HepG2 (cell line): ENCODE results near the gene ZNF485. TPM values are rescaled to one million over a fixed set of nuclear protein-coding genes. Genes with fewer than 3 reads are reported as not detected.
A peak's percentile ranks its signal among the peaks of the same experiment; 100 is the strongest.

ENCODE experiments used
- FOXP1 ChIP-seq, 2 experiments: fragments of 450-650 bp in 1 of 2; IDR thresholded peaks; 2 replicates each; pipeline ENCODE4 v1.6.1; 2017 to 2018; ENCODE audit warnings: antibody characterized with exemption in 1 of 2
- KDM4B ChIP-seq: sonication (generic); formaldehyde crosslinking; IDR thresholded peaks from 2 replicates; pipeline ENCODE4 v1.4.0; 2020; ENCODE audit warnings: missing genetic modification reagents
- MED1 ChIP-seq: sonication (generic); formaldehyde crosslinking; IDR thresholded peaks from 2 replicates; pipeline ENCODE4 v1.4.0; 2020; ENCODE audit warnings: missing genetic modification reagents
- NR2F1 ChIP-seq, 2 experiments: fragments of 450-650 bp in 1 of 2; formaldehyde crosslinking in 1 of 2; IDR thresholded peaks; 2 replicates each; pipeline versions ENCODE4 v1.5.0 to v1.6.1; 2016 to 2020; ENCODE audit warnings: mild to moderate bottlenecking in 1 of 2, missing compliant biosample characterization in 1 of 2, missing genetic modification reagents in 1 of 2, moderate library complexity in 1 of 2
- RFXANK ChIP-seq: IDR thresholded peaks from 2 replicates; pipeline ENCODE4 v1.6.1; 2016
- SSRP1 ChIP-seq: IDR thresholded peaks from 2 replicates; pipeline ENCODE4 v1.6.1; 2016; ENCODE audit warnings: control low read depth
- YY1 ChIP-seq: IDR thresholded peaks from 2 replicates; pipeline ENCODE4 v1.6.1; 2011; ENCODE audit warnings: low read length, low read depth, moderate library complexity, mild to moderate bottlenecking; ENCODE audit not compliant: insufficient read depth, insufficient replicate concordance
- ZNF569 ChIP-seq: sonication (generic); formaldehyde crosslinking; IDR thresholded peaks from 2 replicates; pipeline ENCODE4 v1.5.0; 2020; ENCODE audit warnings: mild to moderate bottlenecking, missing genetic modification reagents, moderate library complexity, borderline replicate concordance
- ZNF678 ChIP-seq: sonication (generic); formaldehyde crosslinking; IDR thresholded peaks from 2 replicates; pipeline ENCODE4 v1.4.0; 2020; ENCODE audit warnings: mild to moderate bottlenecking, missing genetic modification reagents
- ZNF792 ChIP-seq: IDR thresholded peaks from 2 replicates; pipeline ENCODE4 v1.6.1; 2016
- polyA plus RNA-seq, 8 experiments: library from polyadenylated mRNA; depleted of rRNA in 3 of 8; stranded (reverse) in 7 of 8; unstranded in 1 of 8; fragments of >200 nt; fragmentation: Illumina TruSeq in 4 of 8; extraction: Trizol in 4 of 8; gene quantifications; 2 replicates each; pipeline versions ENCODE4 v1.2.1 to v1.2.3, GENCODE V29; 2011 to 2016; ENCODE audit warnings: low read depth in 4 of 8, missing spikeins in 1 of 8, mixed read lengths in 1 of 8; ENCODE audit not compliant: insufficient read depth in 1 of 8
- total RNA-seq, 5 experiments: library from RNA; depleted of rRNA; stranded (reverse); fragments of >200 nt; fragmentation: Illumina TruSeq; extraction: Trizol; gene quantifications; 2 replicates each; pipeline ENCODE4 v1.2.3, GENCODE V29; 2016; ENCODE audit warnings: low read depth in 1 of 5
- TF ChIP-seq, protein P1 (sequence below): IDR thresholded peaks from 2 replicates; pipeline ENCODE4 v1.6.1; 2016; ENCODE audit warnings: low read depth
- TF ChIP-seq, protein P2 (sequence below): sonication (generic); formaldehyde crosslinking; IDR thresholded peaks from 2 replicates; pipeline ENCODE4 v1.9.0; 2022; ENCODE audit warnings: missing genetic modification reagents, mild to moderate bottlenecking, borderline replicate concordance
- TF ChIP-seq, protein P3 (sequence below): sonication (generic); formaldehyde crosslinking; IDR thresholded peaks from 2 replicates; pipeline ENCODE4 v1.5.1; 2020; ENCODE audit warnings: mild to moderate bottlenecking, missing genetic modification reagents, borderline replicate concordance
- TF ChIP-seq, protein P4 (sequence below): sonication (generic); formaldehyde crosslinking; IDR thresholded peaks from 2 replicates; pipeline ENCODE4 v1.5.0; 2020; ENCODE audit warnings: mild to moderate bottlenecking, missing genetic modification reagents
- TF ChIP-seq, protein P5 (sequence below): sonication (generic); formaldehyde crosslinking; IDR thresholded peaks from 2 replicates; pipeline ENCODE4 v1.5.1; 2020; ENCODE audit warnings: mild to moderate bottlenecking, moderate library complexity, missing genetic modification reagents

The ZNF485 gene
- total and polyA plus RNA-seq, 2 of the 13 experiments (the other 11 are each of a cell fraction or from before 2014, with no cell fraction given) = 1.4 to 3.3 TPM

- TF ChIP-seq MED1 (CRISPR knock-in tag) = no peak
- no peak for TF ChIP-seq ZNF678 (CRISPR knock-in tag)
- TF ChIP-seq, protein P1, sequence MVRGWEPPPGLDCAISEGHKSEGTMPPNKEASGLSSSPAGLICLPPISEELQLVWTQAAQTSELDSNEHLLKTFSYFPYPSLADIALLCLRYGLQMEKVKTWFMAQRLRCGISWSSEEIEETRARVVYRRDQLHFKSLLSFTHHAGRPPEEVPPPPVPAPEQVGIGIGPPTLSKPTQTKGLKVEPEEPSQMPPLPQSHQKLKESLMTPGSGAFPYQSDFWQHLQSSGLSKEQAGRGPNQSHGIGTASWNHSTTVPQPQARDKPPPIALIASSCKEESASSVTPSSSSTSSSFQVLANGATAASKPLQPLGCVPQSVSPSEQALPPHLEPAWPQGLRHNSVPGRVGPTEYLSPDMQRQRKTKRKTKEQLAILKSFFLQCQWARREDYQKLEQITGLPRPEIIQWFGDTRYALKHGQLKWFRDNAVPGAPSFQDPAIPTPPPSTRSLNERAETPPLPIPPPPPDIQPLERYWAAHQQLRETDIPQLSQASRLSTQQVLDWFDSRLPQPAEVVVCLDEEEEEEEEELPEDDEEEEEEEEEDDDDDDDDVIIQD (CRISPR knock-in tag) = no peak
- no peak for TF ChIP-seq ZNF569 (CRISPR knock-in tag)
- TF ChIP-seq, protein P2, sequence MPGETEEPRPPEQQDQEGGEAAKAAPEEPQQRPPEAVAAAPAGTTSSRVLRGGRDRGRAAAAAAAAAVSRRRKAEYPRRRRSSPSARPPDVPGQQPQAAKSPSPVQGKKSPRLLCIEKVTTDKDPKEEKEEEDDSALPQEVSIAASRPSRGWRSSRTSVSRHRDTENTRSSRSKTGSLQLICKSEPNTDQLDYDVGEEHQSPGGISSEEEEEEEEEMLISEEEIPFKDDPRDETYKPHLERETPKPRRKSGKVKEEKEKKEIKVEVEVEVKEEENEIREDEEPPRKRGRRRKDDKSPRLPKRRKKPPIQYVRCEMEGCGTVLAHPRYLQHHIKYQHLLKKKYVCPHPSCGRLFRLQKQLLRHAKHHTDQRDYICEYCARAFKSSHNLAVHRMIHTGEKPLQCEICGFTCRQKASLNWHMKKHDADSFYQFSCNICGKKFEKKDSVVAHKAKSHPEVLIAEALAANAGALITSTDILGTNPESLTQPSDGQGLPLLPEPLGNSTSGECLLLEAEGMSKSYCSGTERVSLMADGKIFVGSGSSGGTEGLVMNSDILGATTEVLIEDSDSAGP (CRISPR knock-in tag) = peak; percentile 43; the same call in 1 of the 2 replicates
- TF ChIP-seq, protein P3, sequence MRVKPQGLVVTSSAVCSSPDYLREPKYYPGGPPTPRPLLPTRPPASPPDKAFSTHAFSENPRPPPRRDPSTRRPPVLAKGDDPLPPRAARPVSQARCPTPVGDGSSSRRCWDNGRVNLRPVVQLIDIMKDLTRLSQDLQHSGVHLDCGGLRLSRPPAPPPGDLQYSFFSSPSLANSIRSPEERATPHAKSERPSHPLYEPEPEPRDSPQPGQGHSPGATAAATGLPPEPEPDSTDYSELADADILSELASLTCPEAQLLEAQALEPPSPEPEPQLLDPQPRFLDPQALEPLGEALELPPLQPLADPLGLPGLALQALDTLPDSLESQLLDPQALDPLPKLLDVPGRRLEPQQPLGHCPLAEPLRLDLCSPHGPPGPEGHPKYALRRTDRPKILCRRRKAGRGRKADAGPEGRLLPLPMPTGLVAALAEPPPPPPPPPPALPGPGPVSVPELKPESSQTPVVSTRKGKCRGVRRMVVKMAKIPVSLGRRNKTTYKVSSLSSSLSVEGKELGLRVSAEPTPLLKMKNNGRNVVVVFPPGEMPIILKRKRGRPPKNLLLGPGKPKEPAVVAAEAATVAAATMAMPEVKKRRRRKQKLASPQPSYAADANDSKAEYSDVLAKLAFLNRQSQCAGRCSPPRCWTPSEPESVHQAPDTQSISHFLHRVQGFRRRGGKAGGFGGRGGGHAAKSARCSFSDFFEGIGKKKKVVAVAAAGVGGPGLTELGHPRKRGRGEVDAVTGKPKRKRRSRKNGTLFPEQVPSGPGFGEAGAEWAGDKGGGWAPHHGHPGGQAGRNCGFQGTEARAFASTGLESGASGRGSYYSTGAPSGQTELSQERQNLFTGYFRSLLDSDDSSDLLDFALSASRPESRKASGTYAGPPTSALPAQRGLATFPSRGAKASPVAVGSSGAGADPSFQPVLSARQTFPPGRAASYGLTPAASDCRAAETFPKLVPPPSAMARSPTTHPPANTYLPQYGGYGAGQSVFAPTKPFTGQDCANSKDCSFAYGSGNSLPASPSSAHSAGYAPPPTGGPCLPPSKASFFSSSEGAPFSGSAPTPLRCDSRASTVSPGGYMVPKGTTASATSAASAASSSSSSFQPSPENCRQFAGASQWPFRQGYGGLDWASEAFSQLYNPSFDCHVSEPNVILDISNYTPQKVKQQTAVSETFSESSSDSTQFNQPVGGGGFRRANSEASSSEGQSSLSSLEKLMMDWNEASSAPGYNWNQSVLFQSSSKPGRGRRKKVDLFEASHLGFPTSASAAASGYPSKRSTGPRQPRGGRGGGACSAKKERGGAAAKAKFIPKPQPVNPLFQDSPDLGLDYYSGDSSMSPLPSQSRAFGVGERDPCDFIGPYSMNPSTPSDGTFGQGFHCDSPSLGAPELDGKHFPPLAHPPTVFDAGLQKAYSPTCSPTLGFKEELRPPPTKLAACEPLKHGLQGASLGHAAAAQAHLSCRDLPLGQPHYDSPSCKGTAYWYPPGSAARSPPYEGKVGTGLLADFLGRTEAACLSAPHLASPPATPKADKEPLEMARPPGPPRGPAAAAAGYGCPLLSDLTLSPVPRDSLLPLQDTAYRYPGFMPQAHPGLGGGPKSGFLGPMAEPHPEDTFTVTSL (CRISPR knock-in tag) = no peak
- no peak for TF ChIP-seq FOXP1 (IDR thresholded peaks at IDR 0.05)
- TF ChIP-seq FOXP1 (CRISPR knock-in tag; IDR thresholded peaks at IDR 0.05) = no peak
- no peak for TF ChIP-seq SSRP1 (CRISPR knock-in tag)
- TF ChIP-seq, protein P4, sequence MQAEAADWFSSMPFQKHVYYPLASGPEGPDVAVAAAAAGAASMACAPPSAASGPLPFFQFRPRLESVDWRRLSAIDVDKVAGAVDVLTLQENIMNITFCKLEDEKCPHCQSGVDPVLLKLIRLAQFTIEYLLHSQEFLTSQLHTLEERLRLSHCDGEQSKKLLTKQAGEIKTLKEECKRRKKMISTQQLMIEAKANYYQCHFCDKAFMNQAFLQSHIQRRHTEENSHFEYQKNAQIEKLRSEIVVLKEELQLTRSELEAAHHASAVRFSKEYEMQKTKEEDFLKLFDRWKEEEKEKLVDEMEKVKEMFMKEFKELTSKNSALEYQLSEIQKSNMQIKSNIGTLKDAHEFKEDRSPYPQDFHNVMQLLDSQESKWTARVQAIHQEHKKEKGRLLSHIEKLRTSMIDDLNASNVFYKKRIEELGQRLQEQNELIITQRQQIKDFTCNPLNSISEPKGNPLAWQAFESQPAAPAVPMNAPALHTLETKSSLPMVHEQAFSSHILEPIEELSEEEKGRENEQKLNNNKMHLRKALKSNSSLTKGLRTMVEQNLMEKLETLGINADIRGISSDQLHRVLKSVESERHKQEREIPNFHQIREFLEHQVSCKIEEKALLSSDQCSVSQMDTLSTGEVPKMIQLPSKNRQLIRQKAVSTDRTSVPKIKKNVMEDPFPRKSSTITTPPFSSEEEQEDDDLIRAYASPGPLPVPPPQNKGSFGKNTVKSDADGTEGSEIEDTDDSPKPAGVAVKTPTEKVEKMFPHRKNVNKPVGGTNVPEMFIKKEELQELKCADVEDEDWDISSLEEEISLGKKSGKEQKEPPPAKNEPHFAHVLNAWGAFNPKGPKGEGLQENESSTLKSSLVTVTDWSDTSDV (CRISPR knock-in tag) = no peak
- no peak for TF ChIP-seq YY1
- no peak for TF ChIP-seq ZNF792
- TF ChIP-seq RFXANK = no peak
- TF ChIP-seq NR2F1 (CRISPR knock-in tag; IDR thresholded peaks at IDR 0.05) = no peak
- no peak for TF ChIP-seq KDM4B (CRISPR knock-in tag)
- TF ChIP-seq, protein P5, sequence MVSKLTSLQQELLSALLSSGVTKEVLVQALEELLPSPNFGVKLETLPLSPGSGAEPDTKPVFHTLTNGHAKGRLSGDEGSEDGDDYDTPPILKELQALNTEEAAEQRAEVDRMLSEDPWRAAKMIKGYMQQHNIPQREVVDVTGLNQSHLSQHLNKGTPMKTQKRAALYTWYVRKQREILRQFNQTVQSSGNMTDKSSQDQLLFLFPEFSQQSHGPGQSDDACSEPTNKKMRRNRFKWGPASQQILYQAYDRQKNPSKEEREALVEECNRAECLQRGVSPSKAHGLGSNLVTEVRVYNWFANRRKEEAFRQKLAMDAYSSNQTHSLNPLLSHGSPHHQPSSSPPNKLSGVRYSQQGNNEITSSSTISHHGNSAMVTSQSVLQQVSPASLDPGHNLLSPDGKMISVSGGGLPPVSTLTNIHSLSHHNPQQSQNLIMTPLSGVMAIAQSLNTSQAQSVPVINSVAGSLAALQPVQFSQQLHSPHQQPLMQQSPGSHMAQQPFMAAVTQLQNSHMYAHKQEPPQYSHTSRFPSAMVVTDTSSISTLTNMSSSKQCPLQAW (CRISPR knock-in tag) = 0 out of 2 replicates have a peak, but pooled peaks have one; percentile 31
Observed at GRCh38 chr10:43606323-43607198, at the start of gene ZNF485 (continued).
